ACHN (cell line): Measurements from ENCODE around the gene PRKN.

Experiments used
- DNase-seq: peaks from one replicate; pipeline ENCODE4 v3.0.0-alpha.2; 2015
- in situ Hi-C: cut with HindIII; loops from 2 replicates; pipeline ENCODE4 v1.10.0; 2017; ENCODE audit warnings: low sequenced_read_pairs, low pct_ligation_motif_present, low pct_unique_long_range_greater_than_20kb

PRKN gene

GRCh38 chr6:162713974-162714780, 13.4 kb downstream of the PRKN start:
- in situ Hi-C loops, result no loop called here
- no peak for DNase-seq

- DNase-seq, result no peak
- in situ Hi-C loops, result no loop called here
Measured at GRCh38 chr6:162712694-162713093, 14.9 kb downstream of the PRKN start.

DNA sequence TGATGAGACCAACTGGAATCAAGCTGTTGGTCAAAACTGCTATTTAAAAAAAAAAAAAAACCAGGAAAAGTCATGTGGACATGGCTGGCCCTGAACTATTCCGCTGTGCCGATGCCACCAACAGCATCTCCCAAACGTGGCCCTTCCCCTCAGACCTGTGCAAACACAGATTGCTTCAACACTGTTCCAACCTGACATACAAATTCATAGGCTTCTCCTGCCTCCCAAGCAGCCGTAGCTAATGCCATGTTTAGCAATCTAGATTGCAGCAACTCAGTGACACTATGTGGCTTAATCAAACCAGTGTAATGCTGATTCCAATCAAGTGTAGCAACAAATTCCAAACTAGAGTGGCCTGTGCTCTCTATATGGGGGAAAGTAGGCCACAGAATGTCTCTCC, 16.2 kb downstream of the PRKN start:
- no peak for DNase-seq
- in situ Hi-C loops, result no loop called here

DNA sequence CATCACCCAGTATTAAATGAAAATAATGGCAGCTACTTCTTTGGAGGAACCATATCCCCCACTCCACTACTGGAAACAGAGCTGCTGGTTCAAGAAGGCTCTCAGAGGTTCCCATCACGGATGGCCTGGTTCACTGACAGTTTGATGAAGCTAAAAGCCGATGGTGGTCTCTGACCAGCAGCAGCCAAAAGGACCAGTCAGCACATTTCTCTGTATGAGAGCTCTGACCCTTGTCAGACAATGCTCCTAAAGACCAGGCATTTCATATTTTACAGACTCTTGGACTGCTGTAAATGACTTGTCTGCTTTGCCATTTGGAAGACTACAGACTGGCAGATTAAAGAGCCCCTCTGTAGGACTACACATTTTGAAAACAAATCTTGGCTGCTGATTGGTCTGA, 16.6 kb downstream of the PRKN start:
- no peak for DNase-seq
- in situ Hi-C loops, result no loop called here

DNA sequence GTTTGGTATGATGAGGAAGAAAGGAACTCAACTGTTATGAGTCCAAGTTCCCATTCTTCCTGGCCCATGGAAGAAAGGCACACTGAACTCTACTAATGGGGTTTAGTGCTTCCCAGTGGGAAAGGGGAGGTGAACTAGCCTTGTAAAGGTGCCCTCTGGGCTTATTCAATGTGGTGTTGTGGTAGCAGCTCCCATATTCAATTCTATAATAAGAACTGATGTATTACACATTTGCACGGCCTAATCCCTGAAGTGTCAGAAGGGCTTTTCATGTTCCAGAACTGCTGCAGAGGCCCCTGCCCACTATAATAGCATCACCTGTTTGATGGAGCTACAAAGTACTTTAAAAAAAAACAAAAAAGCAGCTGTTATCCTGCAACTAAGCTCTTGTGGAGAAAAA, 17.1 kb downstream of the PRKN start:
- DNase-seq, result no peak
- in situ Hi-C loops, result no loop called here

DNA sequence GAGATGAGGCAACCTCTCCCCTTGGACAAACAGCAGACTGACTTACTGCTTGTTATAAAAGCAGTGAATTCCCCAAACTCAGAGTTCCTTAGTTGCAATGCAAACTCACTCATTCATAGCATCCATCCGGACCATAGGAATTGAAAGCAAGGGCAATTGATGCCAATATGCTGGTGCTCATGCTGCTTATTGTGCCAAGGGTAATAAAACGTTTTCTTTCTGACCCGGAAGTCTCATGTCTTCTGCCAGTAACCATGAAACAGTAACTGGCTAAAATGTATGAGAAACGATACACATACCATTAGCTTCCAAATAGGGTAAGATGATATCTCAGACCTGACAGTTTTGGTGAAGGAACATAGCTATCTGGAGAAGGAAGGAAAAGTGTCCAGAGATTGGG, 18.1 kb downstream of the PRKN start:
- in situ Hi-C loops, result no loop called here
- no peak for DNase-seq

GRCh38 chr6:162708971-162709370, 18.6 kb downstream of the PRKN start:
- peak; percentile 21 for DNase-seq
- in situ Hi-C loops, result no loop called here

GRCh38 chr6:162706232-162706631, 21.3 kb downstream of the PRKN start:
- DNase-seq, result no peak
- in situ Hi-C loops, result no loop called here

GRCh38 chr6:162705736-162706135, 21.8 kb downstream of the PRKN start:
- DNase-seq, result no peak
- in situ Hi-C loops, result no loop called here

GRCh38 chr6:162704001-162704400, 23.6 kb downstream of the PRKN start:
- DNase-seq, result no peak
- in situ Hi-C loops, result no loop called here

- in situ Hi-C loops, result no loop called here
- DNase-seq, result no peak
Measured at GRCh38 chr6:162702446-162702845, 25.1 kb downstream of the PRKN start.

DNA sequence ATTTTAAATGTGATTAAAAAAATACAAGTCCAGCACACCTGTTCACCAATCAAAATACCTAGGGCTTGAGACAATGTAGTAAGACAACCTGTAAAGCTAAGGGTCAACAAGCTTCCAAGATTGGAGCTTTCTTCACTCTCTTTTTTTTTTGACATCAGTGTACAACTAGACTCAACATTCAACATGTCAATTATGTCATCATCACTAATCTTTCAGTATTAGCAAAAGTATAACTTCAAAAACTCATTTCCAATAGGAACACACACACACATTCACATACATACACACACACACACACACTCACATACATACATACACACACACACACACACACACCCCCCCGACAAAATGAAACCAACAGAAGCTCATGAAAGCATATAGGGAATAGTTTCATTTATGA, 26.0 kb downstream of the PRKN start:
- in situ Hi-C loops, result no loop called here
- no peak for DNase-seq

DNA sequence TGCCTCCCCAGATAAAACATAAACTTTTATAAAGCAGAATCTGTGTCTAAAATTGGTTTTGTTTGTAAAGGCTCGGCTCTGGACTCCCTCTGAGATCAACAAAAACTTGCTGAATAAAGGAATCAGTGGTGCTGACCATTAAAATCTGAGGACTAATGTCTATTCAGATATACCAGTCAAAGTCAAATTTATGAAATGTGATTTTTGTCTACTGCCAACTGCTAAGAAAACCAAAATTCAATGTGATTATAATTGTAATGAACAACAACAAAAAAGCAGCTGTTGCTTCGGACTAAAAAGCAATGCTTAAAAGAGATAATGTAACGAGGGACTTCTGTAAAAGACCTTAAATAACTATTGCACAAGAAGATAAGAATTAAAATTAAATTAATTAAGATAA, 26.6 kb downstream of the PRKN start:
- in situ Hi-C loops, result no loop called here
- DNase-seq, result no peak

- DNase-seq, result no peak
- in situ Hi-C loops, result no loop called here
Measured at GRCh38 chr6:162699961-162700360, 27.6 kb downstream of the PRKN start.

GRCh38 chr6:162698440-162698839, 29.1 kb downstream of the PRKN start:
- in situ Hi-C loops, result no loop called here

DNA sequence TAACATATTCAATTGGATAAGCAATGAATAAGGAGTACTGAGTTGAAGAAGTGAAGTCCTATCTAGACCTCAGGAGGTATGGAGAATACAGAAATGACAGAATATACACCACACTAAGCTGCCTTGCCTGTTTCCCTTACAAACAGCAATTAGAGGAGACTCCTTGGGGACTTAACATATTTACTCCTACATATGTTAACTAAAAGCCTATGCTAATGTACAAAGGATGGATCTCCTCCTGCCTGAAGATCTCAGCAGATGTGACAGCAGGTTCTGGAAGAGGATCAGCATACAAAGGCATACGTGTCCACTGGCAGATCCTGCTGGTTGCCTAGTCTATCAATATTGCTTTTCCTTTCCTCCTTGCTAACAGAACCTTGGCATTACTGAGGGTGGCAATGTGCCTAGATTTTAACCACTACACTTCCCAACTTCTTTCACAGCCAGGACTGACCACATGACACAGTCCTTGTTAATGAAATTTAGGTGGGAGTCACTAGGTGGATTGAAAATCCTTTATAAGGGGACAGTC, 29.6 kb downstream of the PRKN start:
- in situ Hi-C loops, result no loop called here
- no peak for DNase-seq

More at GRCh38 chr6:162698440-162698839, 29.1 kb downstream of the PRKN start:
- no peak for DNase-seq

DNA sequence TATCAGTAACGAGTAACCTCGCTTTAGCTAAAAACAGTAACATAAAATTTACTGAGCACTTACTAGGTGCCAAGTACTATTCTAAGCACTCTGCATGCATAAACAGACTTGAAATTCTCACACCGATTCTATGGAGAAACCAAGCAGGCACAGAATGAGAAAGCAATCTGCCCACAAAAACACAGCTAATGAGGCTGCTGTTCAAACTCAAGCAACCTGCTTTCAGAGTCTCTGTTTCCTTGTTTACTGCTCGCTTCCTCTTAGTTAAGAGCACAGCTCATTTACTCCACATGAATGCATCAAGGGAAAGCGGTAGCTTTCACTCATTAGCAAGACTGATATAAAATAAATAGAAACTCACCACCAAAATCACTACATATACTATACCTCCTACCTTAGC, 37.4 kb downstream of the PRKN start:
- in situ Hi-C loops, result no loop called here
- no peak for DNase-seq

DNA sequence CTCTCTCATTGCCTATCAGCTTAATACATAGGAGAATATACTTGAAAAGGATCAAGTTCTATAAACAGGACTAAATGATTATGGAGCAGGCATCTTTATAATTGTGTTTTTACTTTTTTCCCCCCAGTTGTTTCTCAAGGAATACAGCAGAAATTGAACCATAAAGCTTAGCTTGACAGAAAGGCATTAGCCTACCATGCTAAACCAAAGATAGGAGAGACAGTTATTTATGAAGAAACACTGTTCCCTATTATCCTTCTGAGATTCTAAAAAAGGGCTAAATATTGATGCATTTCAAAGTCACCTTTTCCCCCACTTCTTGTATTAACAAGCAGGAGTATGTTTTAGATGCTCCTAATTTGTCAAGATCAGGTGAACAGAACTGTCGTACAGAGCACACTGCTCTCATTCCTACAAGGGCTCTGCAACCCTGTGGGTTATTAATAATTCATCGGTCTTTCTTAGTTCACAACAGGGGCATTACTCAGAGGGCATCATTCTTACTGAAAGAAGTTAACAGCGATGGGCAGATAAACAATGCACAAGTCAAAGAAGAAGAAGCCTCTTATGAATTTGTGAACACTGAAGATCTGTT, 38.7 kb downstream of the PRKN start:
- in situ Hi-C loops, result no loop called here
- DNase-seq, result no peak

DNA sequence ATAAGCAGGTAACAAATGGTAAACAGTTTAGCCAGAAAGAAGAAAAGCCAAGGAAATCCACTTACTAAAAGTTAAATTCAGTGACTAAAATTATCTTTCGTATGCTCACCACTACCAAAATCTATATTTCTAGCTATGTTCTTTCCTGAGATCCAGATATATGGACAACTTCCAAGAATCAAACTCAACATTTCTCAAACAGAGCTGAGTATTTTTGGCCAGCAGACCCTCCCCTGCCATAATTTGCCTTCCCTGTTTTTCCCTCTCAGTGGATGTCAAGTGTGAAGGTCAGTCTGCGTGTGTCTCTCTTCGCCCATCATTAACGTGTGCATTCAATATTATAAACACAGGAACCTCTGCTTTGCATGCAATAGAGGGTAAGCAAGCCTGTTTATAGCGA, 42.0 kb downstream of the PRKN start:
- DNase-seq, result no peak
- in situ Hi-C loops, result no loop called here

DNA sequence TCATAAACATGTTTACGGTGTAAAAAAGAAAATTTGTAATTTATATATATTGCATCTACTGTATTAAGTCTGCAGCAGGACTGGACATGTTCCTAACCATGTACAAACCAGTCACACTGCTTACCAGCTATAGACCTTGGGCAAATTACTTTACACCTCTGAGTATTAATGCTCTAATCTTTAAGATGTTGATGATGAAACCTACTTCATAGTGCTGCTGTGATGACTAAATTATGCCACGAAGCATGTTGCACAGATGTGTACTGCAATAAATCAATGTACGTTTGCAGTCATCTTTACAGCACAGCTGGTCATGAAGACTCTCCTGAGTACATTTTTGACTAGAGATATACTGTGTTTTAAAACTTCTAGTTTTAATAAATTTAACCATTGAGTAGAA, 42.6 kb downstream of the PRKN start:
- no peak for DNase-seq
- in situ Hi-C loops, result no loop called here
